SK-N-SH treated with all-trans-retinoic acid at 6 μM for 48 hours (cell line): ENCODE data around the gene NIPA2.

Experiments used
- GLIS3 ChIP-seq: fragments of 250-450 bp; sonication (Bioruptor Pico); IDR thresholded peaks from 2 replicates; pipeline ENCODE4 v1.5.0; 2020; ENCODE audit warnings: mild to moderate bottlenecking, moderate library complexity
- POU6F1 ChIP-seq: fragments of 250-450 bp; sonication (Bioruptor Pico); IDR thresholded peaks from 2 replicates; pipeline ENCODE4 v1.8.0; 2021; ENCODE audit warnings: low read depth, mild to moderate bottlenecking, moderate library complexity, borderline replicate concordance
- RARB ChIP-seq: fragments of 250-450 bp; sonication (Bioruptor Pico); IDR thresholded peaks from 2 replicates; pipeline ENCODE4 v1.8.0; 2021; ENCODE audit warnings: mild to moderate bottlenecking, moderate library complexity
- ZC3H10 ChIP-seq: fragments of 250-450 bp; sonication (Bioruptor Pico); IDR thresholded peaks from 2 replicates; pipeline ENCODE4 v1.5.1; 2021; ENCODE audit warnings: mild to moderate bottlenecking, moderate library complexity
- ZFP30 ChIP-seq: fragments of 450-650 bp; formaldehyde crosslinking; IDR thresholded peaks from 2 replicates; pipeline ENCODE4 v1.5.0; 2022; ENCODE audit warnings: mild to moderate bottlenecking, moderate library complexity
- ZNF565 ChIP-seq: fragments of 450-650 bp; formaldehyde crosslinking; conservative IDR thresholded peaks from 2 replicates; pipeline ENCODE4 v1.5.0; 2020; ENCODE audit warnings: low read depth, mild to moderate bottlenecking, moderate library complexity

- TF ChIP-seq ZNF565 (CRISPR knock-in tag) (no peak), ZFP30 (CRISPR knock-in tag) (no peak), GLIS3 (CRISPR knock-in tag) (no peak), RARB (CRISPR knock-in tag) (no peak), POU6F1 (no peak), ZC3H10 (CRISPR knock-in tag) (no peak)
Measured at GRCh38 chr15:22808240-22808639, 30.2 kb upstream of the NIPA2 start.
